Adrenal gland (tissue), 5 donors: ENCODE measurements around the gene PXN.

Experiments
- CTCF ChIP-seq, 6 experiments: fragments of 450-650 bp in 4 of 6; fragments of 200-600 bp in 2 of 6; sonication (generic) in 1 of 6; IDR thresholded peaks; 1 replicate in 5 of 6; 2 replicates in 1 of 6; pipeline versions ENCODE4 v1.5.1 to v1.8.0; 2016 to 2021; ENCODE audit warnings: antibody characterized with exemption in 6 of 6, mild to moderate bottlenecking in 2 of 6, moderate library complexity in 1 of 6
- POLR2A ChIP-seq, 2 donors: fragments of 450-650 bp; IDR thresholded peaks; one replicate each; pipeline ENCODE4 v1.6.1; 2017; ENCODE audit warnings: antibody characterized with exemption in 2 of 2, mild to moderate bottlenecking in 2 of 2, moderate library complexity in 1 of 2
- donor health status: DM: no; HTN: no; CAD: no.

DNA sequence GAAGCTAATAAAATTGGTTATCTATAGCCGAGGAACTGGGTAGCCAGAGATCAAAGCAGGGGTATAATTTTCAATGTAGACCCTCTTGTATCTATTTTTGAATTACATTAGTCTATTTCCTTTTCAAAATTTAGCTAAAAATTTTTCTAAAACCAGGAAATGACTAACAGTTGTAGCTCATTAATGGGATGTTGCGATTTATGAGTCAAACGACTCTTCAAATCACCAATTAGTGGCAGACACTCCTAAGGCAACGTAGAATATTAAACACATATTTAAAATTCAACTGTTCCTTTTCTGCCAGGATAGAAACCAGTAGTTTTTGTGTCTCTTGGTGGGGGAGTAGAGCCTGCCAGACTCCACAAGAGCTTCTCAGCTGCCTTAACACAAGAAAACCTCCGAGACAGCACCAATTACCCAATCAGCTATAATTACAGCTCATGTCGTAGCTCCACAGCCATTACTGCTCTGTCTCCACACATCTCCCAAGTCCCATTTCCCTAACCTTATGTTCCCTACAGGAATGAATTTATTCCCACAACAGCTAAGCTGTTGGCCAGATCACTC lies 97.9 kb downstream of the PXN start:
- TF ChIP-seq CTCF (IDR thresholded peaks at IDR 0.05), result no peak
- no peak for TF ChIP-seq POLR2A (IDR thresholded peaks at IDR 0.05)
